H1 (cell line): Measurements from ENCODE around the gene SMG5. TPM values are rescaled to one million over a fixed set of nuclear protein-coding genes. Genes with fewer than 3 reads are reported as not detected.

Source experiments
- BCL11A ChIP-seq, 2 experiments: IDR thresholded peaks; one replicate each; pipeline ENCODE4 v1.6.1; 2011; ENCODE audit warnings: low read depth in 2 of 2, low read length in 2 of 2, mild to moderate bottlenecking in 2 of 2
- CTCF ChIP-seq, 3 experiments: IDR thresholded peaks; 1 replicate in 2 of 3; 2 replicates in 1 of 3; pipeline versions ENCODE4 v1.5.1 to v1.6.1; 2011; ENCODE audit warnings: low read length in 3 of 3, mild to moderate bottlenecking in 3 of 3, inconsistent platforms in 2 of 3, low read depth in 1 of 3, moderate library complexity in 1 of 3; ENCODE audit not compliant: insufficient read depth in 1 of 3; ENCODE audit errors: control extremely low read depth in 1 of 3
- KDM5A ChIP-seq: fragments of 200-600 bp; IDR thresholded peaks from 2 replicates; pipeline ENCODE4 v1.7.1; 2012; ENCODE audit warnings: mild to moderate bottlenecking, low read length, inconsistent platforms, mixed read lengths
- polyA plus RNA-seq, 7 experiments: library from polyadenylated mRNA; depleted of rRNA in 3 of 7; stranded (reverse) in 5 of 7; unstranded in 2 of 7; fragments of >200 nt in 5 of 7; fragments of 200-250 nt in 2 of 7; gene quantifications; 1 replicate in 5 of 7; 2 replicates in 1 of 7; 4 replicates in 1 of 7; pipeline versions ENCODE4 v1.2.1 to v1.2.3, GENCODE V29; 2011 to 2013; ENCODE audit warnings: missing spikeins in 2 of 7, mixed read lengths in 2 of 7
- total RNA-seq: library from RNA; stranded (reverse); fragmentation: NEBNext Ultra II Directional; extraction: Animal tissue kit (Norgen Biotek cat#: 25700); gene quantifications from 2 replicates; pipeline ENCODE4 v1.2.1, GENCODE V29; 2021

The SMG5 gene
- total and polyA plus RNA-seq, 2 of the 8 experiments (the other 6 are each of a cell fraction or from before 2014, with no cell fraction given), result 32.7 to 98.0 TPM

- no peak for TF ChIP-seq CTCF (IDR thresholded peaks at IDR 0.05; ENCODE audit: control extremely low read depth in 1 of 3, insufficient read depth in 1 of 3, low read depth in 1 of 3, low read length in 3 of 3)
- no peak for TF ChIP-seq BCL11A (IDR thresholded peaks at IDR 0.05; ENCODE audit: low read depth in 2 of 2, low read length in 2 of 2)
- TF ChIP-seq KDM5A, result no peak
Observed at GRCh38 chr1:156257711-156258110, 24.9 kb downstream of the SMG5 start (continued).
